Gastrocnemius medialis (tissue), 4 donors: ENCODE data around the gene ARRDC3. TPM values are rescaled to one million over a fixed set of nuclear protein-coding genes. Genes with fewer than 3 reads are reported as not detected.

ENCODE experiments used
- ATAC-seq, 2 donors: fragments of 150-250 bp; one replicate each; pipeline ENCODE4 v1.9.1; 2016
- DNase-seq, 2 donors: peaks; one replicate each; pipeline ENCODE4 v3.0.0-alpha.2; 2019
- H3K27ac ChIP-seq, 4 donors: fragments of 200-600 bp; sonication (generic); 1 replicate in 1 of 4; 2 replicates in 3 of 4; pipeline ENCODE4 v1.5.1; 2016 to 2018; ENCODE audit warnings: mild to moderate bottlenecking in 2 of 4, moderate library complexity in 1 of 4
- H3K27me3 ChIP-seq, 3 donors: fragments of 200-600 bp; sonication (generic) in 2 of 3; 1 replicate in 1 of 3; 2 replicates in 2 of 3; pipeline versions ENCODE4 v1.5.1 to v1.6.0; 2016 to 2019; ENCODE audit warnings: mild to moderate bottlenecking in 1 of 3, moderate library complexity in 1 of 3
- H3K36me3 ChIP-seq, 2 donors: fragments of 200-600 bp; sonication (generic) in 1 of 2; one replicate each; pipeline ENCODE4 v1.5.1; 2017 to 2018
- H3K4me1 ChIP-seq, 2 donors: fragments of 200-600 bp; sonication (generic) in 1 of 2; one replicate each; pipeline ENCODE4 v1.5.1; 2016 to 2017; ENCODE audit warnings: mild to moderate bottlenecking in 2 of 2
- H3K4me3 ChIP-seq, 4 donors: fragments of 200-600 bp; sonication (generic) in 3 of 4; 1 replicate in 1 of 4; 2 replicates in 3 of 4; pipeline ENCODE4 v1.5.1; 2016 to 2019; ENCODE audit warnings: mild to moderate bottlenecking in 2 of 4
- H3K9me3 ChIP-seq, 3 donors: fragments of 200-600 bp; sonication (generic) in 2 of 3; 1 replicate in 1 of 3; 2 replicates in 2 of 3; pipeline ENCODE4 v1.5.1; 2016 to 2019
- POLR2A ChIP-seq, 2 donors: fragments of 450-650 bp; IDR thresholded peaks; one replicate each; pipeline ENCODE4 v1.6.1; 2017; ENCODE audit warnings: antibody characterized with exemption in 2 of 2, mild to moderate bottlenecking in 2 of 2, moderate library complexity in 2 of 2
- in situ Hi-C, 4 donors: fragments of 200-750 bp; cut with MboI; loops; one replicate each; pipeline versions ENCODE4 v1.15.0 to v1.8.0; 2017; ENCODE audit warnings: low sequenced_read_pairs in 4 of 4
- intact Hi-C: fragments of 100-400 bp; cut with DNase I; formaldehyde crosslinking; loops from one replicate; pipeline ENCODE4 v1.15.1; 2023; ENCODE audit warnings: low total_unique reads
- total RNA-seq, 4 donors: library from RNA; depleted of rRNA; stranded (reverse); fragments of >200 nt; gene quantifications; one replicate each; pipeline versions ENCODE4 v1.1.0 to v1.2.3, GENCODE V29; 2016
- TF ChIP-seq, protein P1 (sequence below), 5 experiments: fragments of 450-650 bp in 3 of 5; fragments of 200-600 bp in 2 of 5; sonication (generic) in 2 of 5; IDR thresholded peaks in 4 of 5; conservative IDR thresholded peaks in 1 of 5; 1 replicate in 4 of 5; 2 replicates in 1 of 5; pipeline ENCODE4 v1.5.1; 2016 to 2019; ENCODE audit warnings: antibody characterized with exemption in 5 of 5, mild to moderate bottlenecking in 3 of 5, moderate library complexity in 3 of 5

ARRDC3 gene
- total RNA-seq, 4 donors from 2014 or later: 64.1 to 116 (median 87.7) TPM

DNA sequence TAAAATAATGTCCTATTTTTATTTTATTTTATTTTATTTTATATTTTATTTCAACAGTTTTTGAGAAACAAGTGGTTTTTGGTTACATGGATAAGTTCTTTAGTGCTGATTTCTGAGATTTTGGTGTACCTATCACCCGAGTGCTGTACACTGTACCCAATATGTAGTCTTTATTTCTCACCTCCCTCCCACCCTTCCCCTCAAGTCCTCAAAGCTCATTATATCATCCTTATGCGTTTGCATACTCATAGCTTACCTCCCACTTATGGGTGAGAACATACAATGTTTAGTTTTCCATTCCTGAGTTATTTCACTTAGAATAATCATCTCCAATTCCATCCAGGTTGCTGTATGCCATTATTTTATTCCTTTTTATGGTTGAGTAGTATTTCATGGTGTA, 63.5 kb downstream of the ARRDC3 start:
- no peaks in the 10 kb centered on the region for H3K9me3 ChIP-seq
- ATAC-seq: no peak
- H3K27ac ChIP-seq: no peak overlapping the region
- in situ Hi-C loops: loop anchor here in 2 of 4 donors (10.0 kb wide), 2 partner anchors 45 to 55 kb away; no protein-coding TSS in a partner anchor
- DNase-seq: no peak
- no peaks in the 10 kb centered on the region for H3K36me3 ChIP-seq
- peaks cover 1 to 3% of the 10 kb centered on the region in 2 donors for H3K4me1 ChIP-seq
- intact Hi-C loops: no loop called here
- H3K27me3 ChIP-seq: no peaks in the 10 kb centered on the region
- no peak for TF ChIP-seq POLR2A (IDR thresholded peaks at IDR 0.05)
- TF ChIP-seq, protein P1, sequence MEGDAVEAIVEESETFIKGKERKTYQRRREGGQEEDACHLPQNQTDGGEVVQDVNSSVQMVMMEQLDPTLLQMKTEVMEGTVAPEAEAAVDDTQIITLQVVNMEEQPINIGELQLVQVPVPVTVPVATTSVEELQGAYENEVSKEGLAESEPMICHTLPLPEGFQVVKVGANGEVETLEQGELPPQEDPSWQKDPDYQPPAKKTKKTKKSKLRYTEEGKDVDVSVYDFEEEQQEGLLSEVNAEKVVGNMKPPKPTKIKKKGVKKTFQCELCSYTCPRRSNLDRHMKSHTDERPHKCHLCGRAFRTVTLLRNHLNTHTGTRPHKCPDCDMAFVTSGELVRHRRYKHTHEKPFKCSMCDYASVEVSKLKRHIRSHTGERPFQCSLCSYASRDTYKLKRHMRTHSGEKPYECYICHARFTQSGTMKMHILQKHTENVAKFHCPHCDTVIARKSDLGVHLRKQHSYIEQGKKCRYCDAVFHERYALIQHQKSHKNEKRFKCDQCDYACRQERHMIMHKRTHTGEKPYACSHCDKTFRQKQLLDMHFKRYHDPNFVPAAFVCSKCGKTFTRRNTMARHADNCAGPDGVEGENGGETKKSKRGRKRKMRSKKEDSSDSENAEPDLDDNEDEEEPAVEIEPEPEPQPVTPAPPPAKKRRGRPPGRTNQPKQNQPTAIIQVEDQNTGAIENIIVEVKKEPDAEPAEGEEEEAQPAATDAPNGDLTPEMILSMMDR (IDR thresholded peaks at IDR 0.05 in 4 of 5, conservative IDR thresholded peaks at IDR 0.05 in 1 of 5): no peak
- no peak overlapping the region for H3K4me3 ChIP-seq

DNA sequence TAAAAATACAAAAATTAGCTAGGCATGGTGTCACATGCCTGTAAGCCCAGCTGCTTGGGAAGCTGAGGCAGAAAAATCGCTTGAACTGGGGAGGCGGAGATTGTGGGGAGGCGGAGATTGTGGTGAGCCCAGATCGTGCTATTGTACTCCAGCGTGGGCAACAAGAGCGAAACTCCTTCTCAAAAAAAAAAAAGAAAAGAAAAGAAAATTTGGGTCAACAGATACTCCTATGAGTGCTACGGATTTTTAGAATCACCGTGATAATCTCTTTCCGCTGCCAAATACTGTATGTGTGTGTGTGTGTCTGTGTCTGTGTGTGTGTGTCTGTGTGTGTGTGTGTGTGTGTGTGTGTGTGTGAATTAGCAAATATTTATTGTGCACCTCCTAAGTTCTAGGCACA, 64.4 kb downstream of the ARRDC3 start:
- Histone ChIP-seq H3K27me3 (no peaks in the 10 kb centered on the region), H3K27ac (no peak overlapping the region), H3K9me3 (no peaks in the 10 kb centered on the region), H3K36me3 (no peaks in the 10 kb centered on the region), H3K4me3 (no peak overlapping the region), H3K4me1 (peaks cover 3 to 12% of the 10 kb centered on the region in 2 donors)
- in situ Hi-C loops (loop anchor here in 2 of 4 donors (10.0 kb wide), 2 partner anchors 46 to 56 kb away; no protein-coding TSS in a partner anchor), intact Hi-C loops (no loop called here)
- TF ChIP-seq, protein P1 (IDR thresholded peaks at IDR 0.05 in 4 of 5, conservative IDR thresholded peaks at IDR 0.05 in 1 of 5): no peak
- no peak for TF ChIP-seq POLR2A (IDR thresholded peaks at IDR 0.05)
- DNase-seq (no peak), ATAC-seq (no peak)
